Right lung (tissue), 5 donors: ENCODE data around the gene CHMP6. TPM values are rescaled to one million over a fixed set of nuclear protein-coding genes. Genes with fewer than 3 reads are reported as not detected.

Source experiments
- DNase-seq, 2 donors: peaks; one replicate each; pipeline ENCODE4 v3.0.0-alpha.2; 2013
- polyA plus RNA-seq, 5 donors: library from polyadenylated mRNA; unstranded; fragments of 120-200 nt; gene quantifications; one replicate each; pipeline versions ENCODE4 v1.2.1 to v1.2.3, GENCODE V29; 2013; ENCODE audit warnings: inconsistent platforms in 1 of 5, low replicate concordance in 1 of 5; ENCODE audit not compliant: insufficient read length in 5 of 5, insufficient read depth in 1 of 5

CHMP6 gene
- polyA plus RNA-seq, 5 donors: 24.2 to 30.9 (median 27.6) TPM

GRCh38 chr17:80990921-80991644 is 558 bp upstream of the CHMP6 start:
- no peak for DNase-seq

- DNase-seq: no peak
Measured at GRCh38 chr17:80992077-80992947, 671 bp downstream of the CHMP6 start.

DNA sequence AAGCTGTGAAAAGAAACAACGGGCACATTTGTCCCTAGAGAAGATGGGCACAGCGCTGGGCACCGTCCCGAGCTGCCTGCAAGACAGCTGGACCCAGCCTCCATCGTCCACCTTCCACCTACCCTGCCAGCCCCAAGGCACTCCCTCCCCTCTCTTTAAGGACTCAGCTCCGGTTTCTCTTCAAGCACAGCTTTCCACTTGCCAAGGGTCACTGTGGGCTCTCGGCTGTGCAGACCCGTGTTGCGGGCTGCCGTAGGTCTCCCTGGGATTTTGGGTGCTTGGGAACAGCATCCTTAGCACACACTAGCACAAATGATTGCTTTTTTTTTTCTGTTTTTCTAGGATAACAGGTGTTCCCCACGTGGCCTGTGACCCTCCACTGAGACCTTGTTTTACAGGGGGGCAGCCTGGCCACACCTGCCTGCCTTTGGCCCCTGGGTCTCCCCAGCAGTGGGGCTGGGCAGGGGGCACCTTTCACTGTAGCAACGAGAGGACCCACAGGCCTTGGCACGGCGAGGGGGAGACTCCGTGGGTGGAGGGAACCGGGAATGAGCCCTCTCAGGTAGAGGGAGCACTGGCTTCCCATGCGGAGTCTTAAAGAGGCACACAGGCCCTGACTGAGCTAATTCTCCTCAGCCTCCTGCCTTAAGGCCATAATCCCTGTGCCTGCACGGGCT is 1.4 kb downstream of the CHMP6 start:
- no peak for DNase-seq

DNA sequence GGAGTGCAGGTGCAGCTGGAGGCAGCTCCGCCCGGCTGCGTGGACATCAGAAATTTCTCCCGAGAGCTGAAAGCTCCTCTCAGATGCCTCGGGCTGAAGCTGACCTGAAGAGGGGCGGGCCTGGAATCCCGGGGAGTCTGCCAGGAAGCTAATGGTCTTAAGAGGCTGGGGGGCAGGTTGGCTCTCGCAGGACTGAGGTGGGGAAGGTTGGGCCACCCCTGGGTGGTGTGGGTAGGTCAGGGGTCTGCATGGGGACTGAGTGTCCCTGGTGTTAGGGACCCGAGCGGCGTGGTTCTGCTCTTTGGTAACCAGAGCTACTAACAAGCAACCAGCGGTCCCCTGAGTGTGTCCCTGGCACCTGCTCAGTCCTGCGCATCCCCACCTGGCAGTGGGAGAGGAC is 3.5 kb downstream of the CHMP6 start:
- no peak for DNase-seq

DNA sequence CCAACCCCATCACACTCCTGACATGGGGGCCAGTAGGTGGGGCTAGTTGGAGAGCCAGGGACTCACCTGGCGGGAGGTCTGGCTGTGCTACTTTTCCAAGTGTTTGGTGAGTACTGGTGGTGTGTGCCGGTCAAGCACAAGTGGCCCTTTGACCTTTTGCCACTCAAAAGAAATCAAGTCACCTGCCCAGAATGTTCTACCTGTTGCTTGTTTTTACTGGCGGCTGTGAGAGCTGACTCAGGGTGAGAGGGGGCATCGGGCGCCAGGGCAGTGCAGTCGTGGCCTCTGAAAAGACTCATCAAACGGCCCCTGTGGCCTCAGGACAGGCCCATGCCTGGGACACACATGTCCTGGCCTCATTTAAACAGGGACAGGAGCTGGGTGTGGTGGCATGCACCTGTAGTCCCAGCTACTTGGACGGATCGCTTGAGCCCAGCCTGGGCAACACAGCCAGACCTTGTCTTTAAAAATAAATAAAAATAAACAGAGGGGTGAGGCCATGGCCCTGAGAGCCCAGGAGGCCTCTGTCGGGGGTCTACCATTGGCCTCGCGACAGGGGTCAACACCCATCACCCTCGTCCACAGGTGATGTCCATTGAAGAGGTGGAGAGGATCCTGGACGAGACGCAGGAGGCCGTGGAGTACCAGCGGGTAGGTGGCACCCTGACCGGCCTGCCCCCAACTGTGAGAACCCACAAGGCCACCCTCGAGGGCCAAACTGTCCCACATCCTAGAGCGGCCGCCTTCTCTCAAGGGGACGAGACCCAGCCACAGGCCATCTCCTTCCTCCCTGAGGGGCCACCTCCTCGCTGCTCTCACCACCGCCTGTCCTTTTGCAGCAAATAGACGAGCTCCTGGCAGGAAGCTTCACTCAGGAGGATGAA is 5.0 kb downstream of the CHMP6 start:
- DNase-seq: no peak

DNA sequence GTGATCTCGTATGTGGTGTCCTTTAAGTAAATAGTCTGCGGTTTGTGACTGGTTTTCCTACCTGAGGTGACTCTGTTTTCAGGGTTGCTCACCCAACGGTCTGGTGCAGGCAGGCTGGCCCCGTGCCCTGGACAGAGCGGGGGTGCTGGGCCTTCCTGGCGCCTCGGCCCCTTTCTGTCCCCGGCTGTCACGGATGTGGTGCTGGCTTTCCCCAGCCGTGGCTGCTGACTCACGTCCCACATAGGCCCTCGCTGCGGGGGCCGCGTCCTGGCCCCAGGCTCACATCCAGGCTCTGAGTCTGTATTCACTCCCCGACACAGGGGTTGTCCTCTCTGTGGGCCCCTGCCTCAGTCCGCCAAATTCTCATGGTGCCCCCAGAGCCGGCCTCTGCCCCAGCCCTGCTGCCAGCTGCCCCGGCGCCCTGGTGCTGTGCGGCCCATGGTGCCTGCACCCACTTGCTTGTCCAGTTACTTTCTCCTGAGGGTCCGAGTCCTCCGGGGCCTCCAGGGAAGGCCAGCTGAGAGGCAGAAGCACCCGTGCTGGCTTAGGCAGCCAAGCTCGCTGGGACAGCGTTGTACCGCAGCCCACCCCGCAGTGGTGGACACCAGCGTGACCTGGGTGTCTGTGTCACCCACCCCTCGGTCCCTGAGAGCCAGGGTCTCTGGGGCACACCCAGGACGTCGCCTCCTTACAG is 5.9 kb downstream of the CHMP6 start:
- DNase-seq: no peak

GRCh38 chr17:80998118-80998747 is 6.6 kb downstream of the CHMP6 start:
- DNase-seq: no peak

DNA sequence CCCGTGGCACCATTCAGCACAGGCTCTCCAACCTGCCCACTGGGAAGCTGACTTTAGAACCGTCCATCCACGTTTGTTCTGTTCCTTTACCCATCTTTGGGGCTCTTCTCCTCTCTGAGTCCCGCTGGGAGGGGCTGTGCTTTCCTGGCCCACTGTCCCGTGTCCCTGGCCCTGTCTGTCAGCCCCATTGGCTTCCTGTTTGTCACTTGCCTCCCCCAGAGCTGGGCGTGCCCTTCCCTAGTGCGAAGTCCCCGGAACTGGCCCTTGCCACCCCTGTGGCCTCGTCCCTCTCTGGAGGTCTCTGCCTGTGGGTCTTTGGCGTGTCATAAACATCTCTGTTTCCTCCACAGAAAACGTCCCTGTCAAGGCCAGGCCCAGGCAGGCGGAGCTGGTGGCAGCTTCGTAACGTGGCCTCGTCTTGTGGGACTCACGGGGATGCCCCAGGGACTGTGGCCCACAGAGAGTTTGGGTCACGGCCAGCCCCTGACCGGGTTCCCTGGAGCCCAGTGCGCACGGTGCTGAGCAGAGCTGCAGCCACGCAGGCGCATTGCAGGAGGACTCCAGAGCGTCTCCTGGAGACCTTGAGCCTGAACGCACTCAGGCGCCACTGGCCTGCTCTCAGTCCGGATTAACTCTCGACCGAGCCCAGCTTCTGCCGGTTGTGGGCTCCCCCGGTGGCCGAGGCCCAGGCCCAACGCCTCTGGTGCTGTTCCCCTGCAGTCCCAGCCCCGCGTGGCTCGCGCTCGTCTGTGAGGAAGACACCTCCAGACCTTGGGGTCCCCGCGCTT is 7.3 kb downstream of the CHMP6 start:
- no peak for DNase-seq

- no peak for DNase-seq
Measured at GRCh38 chr17:80999536-81000333, 8.1 kb downstream of the CHMP6 start.

GRCh38 chr17:81000334-81000630 is 8.6 kb downstream of the CHMP6 start:
- DNase-seq: no peak

- no peak for DNase-seq
Measured at GRCh38 chr17:81000631-81001357, 9.2 kb downstream of the CHMP6 start.

GRCh38 chr17:81002013-81002384 is 10.4 kb downstream of the CHMP6 start:
- DNase-seq: no peak

DNA sequence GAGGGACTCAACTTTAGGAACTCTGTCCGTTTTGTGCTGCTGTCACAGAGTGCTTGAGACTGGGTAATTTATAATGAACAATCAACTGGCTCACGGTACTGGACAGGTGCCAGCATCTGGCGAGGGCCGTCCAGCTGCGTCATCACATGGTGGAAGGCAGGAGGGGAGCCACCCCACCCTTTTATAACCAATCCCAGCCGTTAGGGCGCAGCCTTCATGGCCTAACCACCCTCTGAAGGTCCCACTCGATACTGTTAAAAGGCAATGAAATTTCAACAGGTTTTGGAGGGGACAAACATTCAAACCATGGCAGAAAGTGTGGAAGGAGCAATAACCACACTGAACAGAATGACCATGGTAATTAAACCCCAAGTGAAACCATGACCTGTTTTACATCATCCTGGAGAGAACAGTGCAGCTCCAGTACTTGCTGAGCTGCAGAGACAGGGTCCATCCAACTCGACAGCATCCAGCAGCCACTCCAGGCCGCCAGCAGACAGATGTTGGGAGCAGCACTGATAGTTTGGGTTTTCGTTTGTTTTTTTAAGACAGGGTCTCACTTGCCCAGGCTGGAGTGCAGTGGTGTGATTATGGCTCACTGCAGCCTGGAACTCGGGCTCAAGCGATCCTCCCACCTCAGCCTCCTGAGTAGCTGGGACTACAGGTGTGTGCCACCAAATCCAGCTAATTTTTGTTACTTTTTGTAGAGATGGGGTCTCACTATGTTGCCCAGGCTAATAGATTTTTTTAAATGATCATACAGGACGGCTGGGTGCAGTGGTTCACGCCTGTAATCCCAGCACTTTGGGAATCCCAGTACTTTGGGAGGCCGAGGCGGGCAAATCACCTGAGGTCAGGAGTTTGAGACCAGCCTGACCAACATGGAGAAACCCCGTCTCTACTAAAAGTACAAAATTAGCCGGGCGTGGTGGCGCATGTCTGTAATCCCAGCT is 11.0 kb downstream of the CHMP6 start:
- no peak for DNase-seq

DNA sequence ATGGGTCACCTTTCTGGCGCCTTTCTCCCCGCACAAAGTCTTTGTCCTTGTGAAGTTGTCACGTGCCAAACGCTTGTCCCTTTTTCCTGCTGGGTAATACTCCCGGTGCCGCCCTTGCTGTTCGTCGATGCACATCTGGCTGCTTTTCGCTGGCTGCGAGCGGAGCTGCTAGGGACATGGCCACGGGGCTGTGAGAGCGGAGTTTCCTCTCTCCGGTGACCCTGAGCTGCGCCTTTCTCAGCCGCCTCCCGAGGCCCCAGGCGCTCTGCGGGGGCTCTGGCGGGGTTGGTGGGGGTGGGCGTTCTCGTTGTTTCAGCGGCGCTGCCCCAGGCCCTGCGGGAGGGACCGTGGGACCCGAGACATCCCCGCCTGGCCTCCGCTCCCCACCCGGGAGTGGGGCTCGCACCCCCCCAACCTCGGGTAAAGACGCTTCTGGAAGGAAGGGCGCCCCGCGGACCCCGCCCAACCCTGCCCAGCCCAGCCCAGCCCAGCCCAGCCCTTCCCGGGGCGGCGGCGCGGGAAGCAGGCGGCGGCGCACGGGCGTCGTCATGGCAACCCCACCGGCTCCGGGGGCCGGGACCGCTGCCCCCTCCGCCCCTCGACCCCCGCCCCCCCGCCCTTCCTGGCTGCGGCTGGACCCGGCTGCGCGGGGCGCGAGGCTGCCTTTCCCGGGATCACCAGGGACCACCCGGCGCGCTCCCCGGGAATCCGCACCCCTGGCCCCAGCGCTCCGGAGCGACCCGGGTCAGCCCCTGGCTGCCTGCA is 12.3 kb downstream of the CHMP6 start:
- DNase-seq: no peak

GRCh38 chr17:81006891-81007290 is 15.2 kb downstream of the CHMP6 start:
- DNase-seq: no peak

GRCh38 chr17:81008140-81008539 is 16.5 kb downstream of the CHMP6 start:
- no peak for DNase-seq
